Measurements from ENCODE around the gene AQP12A.

Gene AQP12A

DNA sequence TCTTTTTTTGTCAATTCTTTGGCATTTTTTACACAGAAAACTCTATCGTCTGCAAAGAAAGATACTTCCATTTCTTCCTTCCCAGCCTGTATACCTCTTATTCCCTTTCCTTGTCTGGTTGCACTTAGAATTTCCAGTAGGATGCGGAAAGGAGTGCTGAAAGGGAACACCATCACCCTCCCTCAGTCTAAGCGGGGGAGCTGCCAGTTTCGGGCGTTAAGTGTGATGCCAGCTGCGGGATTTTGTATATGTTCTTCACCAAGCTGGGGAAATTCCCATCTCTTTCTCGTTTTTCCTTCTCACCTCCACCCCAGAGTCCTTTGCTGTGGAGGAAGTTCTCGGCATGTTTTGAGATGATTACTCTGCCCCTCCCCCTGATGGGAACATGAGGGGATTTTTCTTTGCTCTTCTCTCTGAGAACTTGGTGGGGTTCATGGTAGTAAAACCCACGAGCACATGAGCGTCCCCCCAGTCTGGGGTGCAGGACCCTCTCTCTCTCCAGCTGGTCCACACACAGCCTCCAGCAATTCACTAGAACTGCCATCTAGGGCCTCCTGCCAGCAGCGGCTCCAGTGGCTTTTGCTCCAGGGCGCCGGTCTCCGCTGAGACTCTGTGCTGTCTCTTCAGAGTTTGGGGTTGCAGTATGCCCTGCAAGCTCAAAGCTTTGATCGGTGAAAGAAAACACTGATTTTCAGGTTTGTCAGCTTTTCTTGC lies 15.5 kb downstream of the AQP12A start:
- no peak for DNase-seq (ENCODE audit: low read depth in 3 of 3)

GRCh38 chr2:240707821-240708220 lies 16.2 kb downstream of the AQP12A start:
- DNase-seq (ENCODE audit: low read depth in 3 of 3), result no peak

GRCh38 chr2:240708457-240708856 lies 16.8 kb downstream of the AQP12A start:
- DNase-seq (ENCODE audit: low read depth in 3 of 3), result no peak

DNA sequence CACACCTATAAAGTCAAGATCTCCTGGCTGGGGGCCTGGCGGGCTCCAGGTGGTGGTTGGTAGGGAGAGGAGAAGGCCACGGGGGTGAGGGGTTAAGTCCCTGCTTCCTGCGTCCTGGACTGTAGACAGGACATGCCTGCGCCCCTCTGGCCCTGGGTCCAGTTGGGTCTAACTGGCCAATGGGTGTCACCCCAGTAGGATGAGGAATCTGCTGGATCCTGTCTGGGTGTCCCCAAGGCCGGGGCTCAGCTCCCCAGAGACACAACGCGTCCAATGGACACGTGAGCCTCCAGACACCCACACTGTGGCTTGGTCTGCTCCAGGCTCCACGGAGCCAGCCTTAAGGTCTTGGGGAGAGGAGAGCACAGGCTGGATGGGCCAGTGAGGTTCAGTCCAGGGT lies 19.6 kb downstream of the AQP12A start:
- no peak for DNase-seq (ENCODE audit: low read depth in 3 of 3)

DNA sequence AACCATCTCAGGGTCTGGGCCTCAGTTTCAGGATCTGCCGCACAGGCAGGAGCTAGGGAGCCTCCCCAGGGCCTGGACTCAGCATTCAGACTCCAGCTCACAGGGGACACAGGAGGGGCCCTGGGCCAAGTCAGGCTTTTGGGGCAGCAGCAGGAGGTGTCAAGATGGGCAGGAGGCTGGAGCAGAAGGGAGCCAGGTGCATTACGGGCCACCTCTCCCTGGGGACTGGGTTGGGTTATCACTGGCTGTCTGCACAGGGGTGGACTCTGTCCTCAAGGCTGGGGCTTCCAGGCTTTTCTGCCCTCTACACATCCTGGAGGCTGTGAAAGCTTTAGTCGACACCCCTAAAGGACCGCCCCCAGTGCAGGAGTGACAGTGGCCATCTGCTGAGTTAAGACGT lies 20.0 kb downstream of the AQP12A start:
- no peak for DNase-seq (ENCODE audit: low read depth in 3 of 3)

DNA sequence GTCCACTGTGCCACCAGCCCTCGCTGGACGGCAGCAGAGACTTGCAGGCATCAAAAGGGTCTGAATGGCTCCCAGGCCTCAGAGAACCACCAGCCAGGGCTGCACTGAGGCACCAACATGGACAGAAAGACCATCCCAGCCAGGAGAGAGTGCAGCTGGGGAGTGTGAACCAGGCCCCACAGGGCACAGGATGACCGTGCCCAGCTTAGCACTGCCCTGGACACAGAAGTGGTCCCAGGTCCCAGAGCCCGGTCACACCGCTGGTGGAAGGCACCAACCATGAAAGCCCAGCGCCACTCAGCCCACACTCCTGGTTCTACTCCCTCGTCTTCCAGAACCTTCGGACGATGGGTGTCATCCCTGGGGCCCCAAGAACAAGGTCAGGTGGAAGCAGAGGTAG lies 20.5 kb downstream of the AQP12A start:
- no peak for DNase-seq (ENCODE audit: low read depth in 3 of 3)

DNA sequence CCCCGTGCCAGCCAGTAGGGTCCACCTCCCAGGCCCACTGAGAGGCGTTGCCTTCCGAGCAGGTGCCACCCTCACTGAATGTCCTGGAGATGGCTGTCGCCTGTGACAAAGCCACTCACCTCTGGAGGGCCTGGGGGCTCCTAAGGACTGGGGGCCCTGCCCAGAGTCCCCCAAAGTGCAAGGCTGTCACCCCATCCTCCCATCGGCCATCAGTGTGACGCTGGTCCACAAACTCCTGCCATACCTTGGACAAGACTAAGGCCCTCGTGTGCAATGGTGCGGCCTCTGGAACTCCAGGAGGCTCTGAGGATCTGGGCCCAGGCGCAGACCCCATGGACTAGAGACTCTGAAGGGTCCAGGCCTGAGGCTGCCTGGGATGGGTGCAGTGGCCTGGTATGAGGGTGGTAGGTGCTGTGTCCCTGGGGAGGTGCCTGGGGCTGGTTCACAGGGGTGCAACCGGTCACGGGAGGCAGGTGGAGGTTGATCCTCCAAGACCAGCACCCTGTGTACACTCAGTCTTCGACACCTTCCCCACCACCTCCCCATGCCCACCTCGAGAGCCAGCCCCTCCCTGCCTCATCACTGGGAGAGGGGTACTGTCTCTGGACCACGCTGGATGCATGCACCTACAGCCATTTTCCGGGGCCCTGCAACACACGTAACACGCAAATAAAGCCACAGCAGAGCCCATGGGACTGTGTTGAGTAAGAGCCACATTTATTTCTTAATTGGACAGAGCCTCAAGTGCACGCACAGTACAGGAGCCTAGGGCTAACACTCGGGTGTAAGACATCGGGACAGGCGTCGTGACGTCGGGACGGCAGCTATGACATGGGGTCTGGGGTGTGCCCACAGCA lies 21.6 kb downstream of the AQP12A start:
- DNase-seq (ENCODE audit: low read depth in 3 of 3), result no peak

DNA sequence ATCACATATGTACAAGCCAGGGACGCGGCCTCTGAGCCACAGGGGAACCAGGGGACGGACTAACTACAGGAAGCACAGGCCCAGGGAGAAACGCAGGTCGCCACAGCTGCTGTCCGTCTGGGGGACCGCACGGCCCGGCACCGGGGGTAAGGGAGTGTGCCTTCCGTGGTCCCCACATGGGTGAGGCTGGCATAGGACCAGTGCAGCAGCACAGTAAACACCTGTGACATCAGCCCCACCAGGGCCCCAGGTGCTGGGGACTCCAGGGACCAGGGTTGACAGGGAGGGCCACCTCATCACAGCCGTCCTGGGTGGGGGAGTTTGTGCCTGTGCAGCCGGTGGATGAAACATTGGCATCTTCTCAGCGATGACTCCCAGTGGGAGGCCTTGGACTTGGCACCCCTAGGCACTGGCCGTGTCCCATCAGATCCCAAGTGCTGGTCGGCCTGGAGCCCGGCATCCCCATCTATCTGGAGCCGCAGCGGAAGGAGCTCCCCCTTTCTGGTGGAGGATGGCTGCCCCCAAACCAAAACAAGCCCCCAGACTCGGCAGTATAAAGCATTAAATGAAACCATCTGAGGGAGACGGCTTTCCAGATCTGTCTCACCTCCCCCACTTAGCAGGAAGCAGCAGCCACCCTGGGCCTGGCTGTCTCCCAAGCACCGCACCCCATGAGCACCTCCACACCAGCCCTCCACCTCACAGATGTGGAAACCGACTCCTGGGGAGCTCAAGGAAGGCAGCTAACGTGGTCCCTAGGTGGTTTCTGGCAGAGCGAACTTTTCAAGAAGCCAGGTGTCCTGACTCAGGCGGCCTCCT lies 22.5 kb downstream of the AQP12A start:
- no peak for DNase-seq (ENCODE audit: low read depth in 3 of 3)

DNA sequence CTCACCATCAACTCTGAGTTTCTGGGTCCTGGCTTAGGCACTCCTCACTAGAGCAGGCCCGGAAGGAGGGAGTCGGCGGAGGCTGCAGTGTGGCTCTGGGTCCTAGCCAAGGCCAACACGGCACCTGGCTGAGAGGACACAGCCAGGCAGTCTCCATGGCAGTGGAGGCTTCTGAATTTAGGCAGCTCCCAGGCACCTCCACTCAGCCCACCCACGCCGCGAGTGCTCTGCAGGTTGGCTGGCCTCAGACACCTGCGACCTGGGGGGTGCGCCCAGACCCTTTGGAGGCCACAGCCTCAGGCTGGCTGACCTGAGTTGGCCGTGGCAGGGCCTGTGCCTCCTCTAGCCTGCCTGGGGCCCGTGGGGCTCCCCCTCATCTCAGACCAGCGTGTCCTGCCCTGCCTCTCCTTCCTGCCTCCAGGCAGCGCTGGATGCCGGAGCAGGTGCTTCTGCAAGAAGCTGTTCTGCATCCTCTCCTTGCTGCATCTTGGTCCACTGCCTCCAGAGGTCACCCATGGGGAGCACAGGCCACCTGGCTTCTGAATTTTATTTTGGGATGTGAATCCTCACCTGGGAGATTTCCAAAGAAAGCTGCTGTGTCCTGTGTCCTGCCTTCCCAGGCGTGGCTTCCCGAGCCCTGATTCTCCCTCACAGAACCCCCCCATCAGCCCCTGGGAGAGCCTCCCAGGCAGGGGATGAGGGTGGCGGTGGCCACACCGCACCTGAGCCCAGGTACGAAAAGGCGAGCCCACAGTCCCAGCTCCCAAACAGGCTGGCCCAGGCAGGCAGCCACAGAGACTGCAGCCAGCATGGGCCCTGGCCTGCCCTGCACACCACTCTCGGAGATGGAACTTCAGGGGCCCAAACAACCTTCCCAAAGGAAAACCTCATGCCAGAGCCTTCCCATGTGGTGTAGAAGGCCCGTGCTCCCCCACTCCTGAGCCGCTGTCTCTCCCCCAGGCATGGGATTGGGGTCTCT lies 23.4 kb downstream of the AQP12A start:
- DNase-seq (ENCODE audit: low read depth in 3 of 3), result no peak

GRCh38 chr2:240716130-240716798 lies 24.6 kb downstream of the AQP12A start:
- no peak for DNase-seq (ENCODE audit: low read depth in 3 of 3)

DNA sequence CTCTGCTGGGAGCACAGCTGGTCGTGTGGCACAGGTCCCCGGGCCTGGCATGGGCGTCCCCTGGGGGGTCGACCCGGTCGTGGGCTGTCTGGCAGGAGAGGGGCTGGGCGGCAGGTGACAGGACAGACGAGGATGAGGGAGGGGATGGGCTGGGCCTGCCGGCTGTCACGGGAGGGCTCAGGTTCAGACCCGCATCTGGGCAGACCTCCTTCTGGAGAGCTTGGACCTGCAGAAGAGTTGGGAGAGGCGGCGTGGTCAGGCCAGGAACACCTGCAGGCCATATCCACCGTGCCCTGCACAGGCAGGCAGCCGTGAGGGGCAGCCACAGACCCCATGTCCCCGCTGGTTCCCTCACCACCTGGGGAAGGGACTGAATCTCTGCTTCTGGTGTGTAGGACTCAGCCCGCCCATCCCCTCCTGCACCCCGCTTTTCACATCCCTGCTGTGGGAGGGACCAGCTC lies 25.5 kb downstream of the AQP12A start:
- no peak for DNase-seq (ENCODE audit: low read depth in 3 of 3)

DNA sequence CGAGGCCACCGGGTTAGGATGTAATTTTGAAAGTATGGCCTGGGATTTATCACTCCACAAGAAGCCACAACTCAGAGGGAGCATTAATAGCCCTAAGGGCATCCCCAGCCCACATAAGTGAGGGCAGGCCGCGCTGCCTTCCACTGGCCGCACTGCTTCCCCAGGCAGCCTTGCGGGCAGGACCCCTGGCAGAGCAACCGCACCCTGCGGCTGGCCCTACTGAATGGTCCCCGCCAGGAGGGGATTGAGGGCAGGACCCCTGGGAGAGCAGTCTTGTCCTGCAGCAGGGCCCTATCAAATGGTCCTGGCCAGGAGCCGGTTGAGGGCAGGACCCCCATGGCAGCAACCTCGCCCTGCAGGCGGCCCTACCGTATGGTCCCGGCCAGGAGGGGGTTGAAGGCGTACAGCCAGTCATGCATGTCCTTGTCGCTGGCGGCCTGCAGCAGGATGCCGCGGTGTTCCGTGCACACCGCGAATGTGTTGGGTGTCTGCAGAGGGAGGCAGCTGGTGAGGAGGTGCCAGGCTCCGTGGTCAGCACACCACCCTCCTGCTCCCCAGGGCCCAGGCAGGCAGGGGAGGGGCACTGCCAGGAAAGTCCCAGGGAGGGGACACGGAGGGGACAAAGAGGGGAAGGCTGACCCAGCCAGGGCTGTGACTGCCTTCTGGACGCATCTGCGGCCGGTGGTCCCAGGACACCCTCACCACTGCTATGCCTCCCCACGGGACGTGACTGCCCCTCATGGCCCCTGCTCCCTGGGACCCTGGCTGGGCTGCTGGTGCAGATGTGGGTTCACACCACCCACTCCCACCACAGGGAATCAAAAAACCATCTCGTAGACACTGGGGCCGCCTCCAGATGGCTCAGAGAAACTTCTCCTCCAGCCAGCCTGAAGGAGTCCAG lies 26.3 kb downstream of the AQP12A start:
- DNase-seq (ENCODE audit: low read depth in 3 of 3), result no peak

DNA sequence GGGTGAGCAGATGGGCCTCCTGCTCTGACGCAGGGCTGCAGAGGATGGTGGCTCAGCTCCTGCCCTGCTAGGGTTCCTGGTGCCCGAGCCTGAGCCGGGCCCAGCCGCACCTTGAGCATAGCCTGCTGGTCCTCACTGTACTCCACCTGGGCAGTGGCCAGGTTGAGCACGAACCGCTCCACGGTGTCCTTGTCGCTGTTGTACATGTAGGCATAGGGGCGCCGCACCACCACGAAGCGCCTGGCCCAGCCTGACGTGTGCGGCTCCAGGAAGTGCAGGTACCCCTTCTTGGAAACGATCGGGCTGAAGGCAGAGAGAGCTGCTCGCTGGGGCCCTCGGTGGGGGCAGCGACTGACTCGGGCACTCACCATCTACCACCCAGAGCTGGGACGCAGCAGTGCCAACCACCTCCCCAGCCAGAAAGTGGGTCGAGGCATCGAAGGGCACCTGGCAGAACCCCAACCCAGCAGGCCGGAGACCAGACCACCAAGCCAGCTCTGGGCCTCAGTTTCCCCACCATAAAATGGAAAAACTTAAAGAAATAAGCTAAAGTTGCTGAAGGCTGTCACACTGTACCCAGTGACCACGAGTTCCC lies 27.3 kb downstream of the AQP12A start:
- no peak for DNase-seq (ENCODE audit: low read depth in 3 of 3)

DNA sequence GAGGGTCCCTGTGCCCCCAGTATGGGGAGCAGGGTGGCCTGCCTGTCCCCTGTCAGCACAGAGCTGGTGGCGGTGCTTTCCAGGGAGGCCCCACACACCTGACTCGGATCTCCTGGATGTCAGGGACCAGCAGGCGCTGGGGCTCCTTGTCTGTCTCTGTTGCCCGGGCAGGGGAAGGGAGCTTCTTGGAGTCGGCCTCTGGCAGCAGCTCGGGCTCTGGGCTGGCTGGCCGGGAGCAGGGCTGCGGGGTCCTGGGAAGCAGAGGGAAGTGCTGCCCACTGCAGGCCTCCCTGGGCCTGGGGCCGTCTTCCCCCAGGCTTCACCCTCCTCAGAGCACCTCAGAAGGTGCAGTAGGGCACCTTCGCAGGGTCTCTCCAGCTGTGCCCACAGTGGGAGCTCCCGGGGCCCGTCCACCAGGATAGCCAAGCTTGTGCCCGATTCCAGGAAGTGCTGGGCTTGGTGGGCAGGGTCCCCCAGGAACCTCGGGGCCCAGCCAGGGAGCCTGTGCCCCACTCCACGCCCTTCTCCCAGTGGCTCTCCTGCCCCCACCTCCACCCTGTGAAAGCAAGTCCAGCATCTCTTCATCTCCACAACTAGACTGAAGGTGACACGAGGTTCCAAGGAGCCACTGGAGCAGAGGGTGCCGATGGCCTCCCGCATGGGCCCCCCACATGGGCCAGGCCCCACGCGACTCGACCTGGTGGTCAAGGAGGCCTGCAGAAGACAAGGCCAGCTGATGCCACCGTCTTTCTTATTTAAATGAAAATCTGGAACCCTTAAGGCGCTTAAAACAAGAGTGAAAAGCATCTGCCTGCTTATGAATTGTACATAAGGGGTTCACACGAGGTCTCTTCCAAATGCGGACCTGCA lies 28.2 kb downstream of the AQP12A start:
- DNase-seq (ENCODE audit: low read depth in 3 of 3), result no peak

DNA sequence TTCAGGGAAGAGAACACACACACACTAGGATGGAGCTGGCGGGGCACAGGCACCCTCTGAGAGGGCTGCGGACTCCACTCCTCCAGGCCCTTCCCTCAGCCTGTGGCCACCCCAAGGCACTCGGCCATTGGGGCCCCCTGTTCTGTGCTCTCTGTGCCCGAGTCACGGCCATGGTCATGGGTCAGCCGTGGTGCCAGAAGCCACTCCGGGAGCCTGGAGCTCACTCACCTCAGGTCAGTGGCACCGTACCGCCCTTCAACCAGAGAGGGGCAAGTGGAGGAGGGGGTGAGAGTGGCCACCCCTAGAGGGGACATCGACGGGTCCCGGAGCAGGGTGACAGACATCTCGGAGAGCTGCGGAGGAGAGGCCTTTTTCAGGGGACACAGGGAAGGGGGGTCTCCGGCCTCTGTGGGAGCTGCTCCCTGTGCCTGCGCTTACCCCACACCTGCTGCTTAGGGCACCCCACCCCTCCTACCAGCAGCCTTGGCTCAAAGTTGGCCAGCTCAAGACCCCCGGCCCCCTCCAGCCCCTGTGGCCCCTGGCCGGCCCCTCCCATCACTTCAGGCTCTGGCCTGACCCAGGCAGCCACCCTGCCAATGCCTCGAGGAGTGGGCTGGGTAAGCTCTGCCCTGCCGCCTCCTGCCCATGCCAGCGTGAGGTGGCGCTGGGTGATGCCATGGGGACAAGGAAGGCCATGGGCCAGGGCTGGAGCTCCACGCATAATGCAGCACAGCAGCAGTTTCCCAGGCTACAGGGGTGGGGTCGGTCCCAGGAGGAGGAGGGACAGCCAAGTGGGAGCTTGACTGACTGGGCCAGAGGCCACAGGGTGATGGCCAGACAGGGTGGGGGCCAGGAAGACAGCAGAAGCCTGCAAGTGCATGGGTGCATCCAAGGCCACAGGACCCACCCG lies 29.3 kb downstream of the AQP12A start:
- DNase-seq (ENCODE audit: low read depth in 3 of 3), result no peak

GRCh38 chr2:240721596-240722180 lies 30.0 kb downstream of the AQP12A start:
- DNase-seq (ENCODE audit: low read depth in 3 of 3), result no peak

DNA sequence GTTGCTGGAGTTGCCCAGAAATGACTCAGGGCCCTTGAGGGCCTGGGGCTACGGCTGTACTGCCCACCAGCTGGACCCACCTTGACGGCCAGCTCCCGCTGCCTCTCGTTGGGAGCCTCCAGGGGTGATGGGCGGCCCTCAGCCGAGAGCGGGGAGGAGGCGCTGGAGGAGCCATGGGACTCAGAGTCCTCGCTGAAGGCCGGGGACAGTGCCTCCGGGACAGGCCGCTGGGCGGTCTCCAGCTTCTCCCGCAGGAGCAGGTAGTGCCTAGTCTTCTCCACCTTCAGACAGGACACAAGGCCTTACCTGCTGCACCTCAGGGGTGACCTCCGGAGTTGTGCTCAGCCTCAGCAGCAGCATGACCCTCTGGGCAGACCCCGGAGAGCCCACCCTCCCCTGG lies 30.7 kb downstream of the AQP12A start:
- no peak for DNase-seq (ENCODE audit: low read depth in 3 of 3)
